ENCODE data around the gene PDZK1IP1. TPM values are rescaled to one million over a fixed set of nuclear protein-coding genes. Genes with fewer than 3 reads are reported as not detected.

Gene PDZK1IP1, protein sequence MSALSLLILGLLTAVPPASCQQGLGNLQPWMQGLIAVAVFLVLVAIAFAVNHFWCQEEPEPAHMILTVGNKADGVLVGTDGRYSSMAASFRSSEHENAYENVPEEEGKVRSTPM
- total RNA-seq (10 to 100 TPM; 44.9 to 54.0 TPM), polyA plus RNA-seq (ENCODE audit: insufficient read length in 6 of 6) (1 to 10 TPM in 5 of 6 donors, under 1 TPM in 1; 0.88 to 1.4 (median 1.1) TPM)
- long read RNA-seq, donor 1, partial matches to known transcripts = 0 of 1 reads
- long read RNA-seq, donor 1, other reads (novel, unspliced or antisense) = 0 of 1 reads
- long read RNA-seq, donor 2 = 0 reads
- long read RNA-seq, donor 3 = 0 reads
- long read RNA-seq, donor 4, transcript PDZK1IP1-201 (4 exons, 846 nt) = major isoform, 44 of 57 reads
- long read RNA-seq, donor 4, partial matches to known transcripts = 0 of 57 reads
- long read RNA-seq, donor 4, other reads (novel, unspliced or antisense) = 12 of 57 reads
- long read RNA-seq, donor 5 = 0 reads
- long read RNA-seq, donor 6 = 0 reads
- long read RNA-seq, donor 7 = 0 reads
- long read RNA-seq, donor 8 = 0 reads
- long read RNA-seq, donor 9 = 0 reads
- long read RNA-seq, donor 10, transcript PDZK1IP1-201 (4 exons, 846 nt) = major isoform, 94 of 97 reads
- long read RNA-seq, donor 10, partial matches to known transcripts = 0 of 97 reads
- long read RNA-seq, donor 10, other reads (novel, unspliced or antisense) = 1 of 97 reads
- long read RNA-seq, donor 11 = 0 reads
- long read RNA-seq, donor 12, partial matches to known transcripts = 0 of 1 reads
- long read RNA-seq, donor 12, other reads (novel, unspliced or antisense) = 0 of 1 reads

- TF ChIP-seq, protein P1, sequence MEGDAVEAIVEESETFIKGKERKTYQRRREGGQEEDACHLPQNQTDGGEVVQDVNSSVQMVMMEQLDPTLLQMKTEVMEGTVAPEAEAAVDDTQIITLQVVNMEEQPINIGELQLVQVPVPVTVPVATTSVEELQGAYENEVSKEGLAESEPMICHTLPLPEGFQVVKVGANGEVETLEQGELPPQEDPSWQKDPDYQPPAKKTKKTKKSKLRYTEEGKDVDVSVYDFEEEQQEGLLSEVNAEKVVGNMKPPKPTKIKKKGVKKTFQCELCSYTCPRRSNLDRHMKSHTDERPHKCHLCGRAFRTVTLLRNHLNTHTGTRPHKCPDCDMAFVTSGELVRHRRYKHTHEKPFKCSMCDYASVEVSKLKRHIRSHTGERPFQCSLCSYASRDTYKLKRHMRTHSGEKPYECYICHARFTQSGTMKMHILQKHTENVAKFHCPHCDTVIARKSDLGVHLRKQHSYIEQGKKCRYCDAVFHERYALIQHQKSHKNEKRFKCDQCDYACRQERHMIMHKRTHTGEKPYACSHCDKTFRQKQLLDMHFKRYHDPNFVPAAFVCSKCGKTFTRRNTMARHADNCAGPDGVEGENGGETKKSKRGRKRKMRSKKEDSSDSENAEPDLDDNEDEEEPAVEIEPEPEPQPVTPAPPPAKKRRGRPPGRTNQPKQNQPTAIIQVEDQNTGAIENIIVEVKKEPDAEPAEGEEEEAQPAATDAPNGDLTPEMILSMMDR (IDR thresholded peaks at IDR 0.05) = no peak
- Histone ChIP-seq H3K4me3 (peak within 1 kb of the TSS in 1 of 2 donors; percentile 28), H3K4me1 (peaks cover 0 to 29% of the 10 kb centered on the region in 2 donors), H3K9me3 (no peaks in the 10 kb centered on the region), H3K36me3 (no peaks in the 10 kb centered on the region), H3K27me3 (no peaks in the 10 kb centered on the region), H3K27ac (peak within 1 kb of the TSS; percentile 42 to 78)
- intact Hi-C loops (cut with DNase I) = loop anchor here in 1 of 2 donors (5.0 to 10.0 kb wide), 2 partner anchors 72 to 245 kb away; partner anchors contain the start of gene FOXD2
- DNase-seq (peak in 3 of 4 donors; percentile 67 to 89 (median 84)), ATAC-seq (peak; percentile 86)
These were observed at the start of gene PDZK1IP1 for GRCh38 chr1:47189844-47190508. Gene PDZK1IP1, minus strand, starts transcription at chr1:47190036. Its CDS starts 104 bp downstream, at chr1:47189932.

- intact Hi-C loops (cut with DNase I) = no loop called here
- H3K4me3 ChIP-seq = no peak overlapping the region
- ATAC-seq (no peak), DNase-seq (no peak)
- H3K27me3 ChIP-seq = peaks cover 7 to 39% of the 10 kb centered on the region in 2 donors
- no peaks in the 10 kb centered on the region for H3K36me3 ChIP-seq
- no peaks in the 10 kb centered on the region for H3K9me3 ChIP-seq
- peaks cover 0 to 18% of the 10 kb centered on the region in 2 donors for H3K4me1 ChIP-seq
- TF ChIP-seq, protein P1 (IDR thresholded peaks at IDR 0.05) = no peak
- no peak overlapping the region for H3K27ac ChIP-seq
These were observed 49.2 kb upstream of the PDZK1IP1 start for GRCh38 chr1:47238935-47239592.

GRCh38 chr1:47235806-47236205 is 46.0 kb upstream of the PDZK1IP1 start:
- Histone ChIP-seq H3K4me1 (peaks cover 0 to 27% of the 10 kb centered on the region in 2 donors), H3K27me3 (peaks cover 35 to 61% of the 10 kb centered on the region in 2 donors), H3K9me3 (no peaks in the 10 kb centered on the region), H3K36me3 (no peaks in the 10 kb centered on the region), H3K4me3 (no peak overlapping the region), H3K27ac (peak overlapping the region; percentile 49 to 65)
- intact Hi-C loops (cut with DNase I) = no loop called here
- TF ChIP-seq, protein P1 (IDR thresholded peaks at IDR 0.05) = no peak
- ATAC-seq = no peak
- DNase-seq = no peak

DNA sequence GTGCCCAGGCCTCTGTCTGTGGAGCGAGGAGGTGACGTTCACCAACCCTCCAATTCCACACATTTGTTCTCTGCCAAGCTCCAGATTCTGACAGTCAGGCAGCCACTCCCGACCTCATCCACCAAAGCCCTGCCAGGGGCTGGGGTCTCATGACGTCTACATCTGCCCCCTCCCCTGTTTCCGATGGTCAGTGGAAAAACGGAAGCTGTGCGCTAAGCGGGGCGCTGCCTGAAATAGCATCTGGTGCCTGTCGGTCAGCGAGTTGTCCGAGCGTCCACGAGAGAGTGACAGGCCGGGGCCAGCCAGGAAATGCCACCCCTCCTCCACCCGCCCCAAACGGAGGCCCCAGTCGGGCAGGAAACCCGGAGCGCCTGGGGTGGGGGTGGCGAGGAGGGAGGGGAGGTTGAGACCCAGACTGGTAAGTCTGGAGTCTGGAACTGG is 45.4 kb upstream of the PDZK1IP1 start:
- H3K27ac ChIP-seq = peak overlapping the region; percentile 49 to 65
- DNase-seq = peak in 1 of 4 donors; percentile 78

More for the DNA sequence above, 45.4 kb upstream of the PDZK1IP1 start:
- Histone ChIP-seq H3K27me3 (peaks cover 40 to 67% of the 10 kb centered on the region in 2 donors), H3K9me3 (no peaks in the 10 kb centered on the region), H3K4me3 (no peak overlapping the region), H3K4me1 (peaks cover 0 to 30% of the 10 kb centered on the region in 2 donors), H3K36me3 (no peaks in the 10 kb centered on the region)
- ATAC-seq = peak; percentile 25
- intact Hi-C loops (cut with DNase I) = no loop called here
- TF ChIP-seq, protein P1 (IDR thresholded peaks at IDR 0.05) = no peak
